ENCODE results near the gene CROCC2.

CROCC2 gene

DNA sequence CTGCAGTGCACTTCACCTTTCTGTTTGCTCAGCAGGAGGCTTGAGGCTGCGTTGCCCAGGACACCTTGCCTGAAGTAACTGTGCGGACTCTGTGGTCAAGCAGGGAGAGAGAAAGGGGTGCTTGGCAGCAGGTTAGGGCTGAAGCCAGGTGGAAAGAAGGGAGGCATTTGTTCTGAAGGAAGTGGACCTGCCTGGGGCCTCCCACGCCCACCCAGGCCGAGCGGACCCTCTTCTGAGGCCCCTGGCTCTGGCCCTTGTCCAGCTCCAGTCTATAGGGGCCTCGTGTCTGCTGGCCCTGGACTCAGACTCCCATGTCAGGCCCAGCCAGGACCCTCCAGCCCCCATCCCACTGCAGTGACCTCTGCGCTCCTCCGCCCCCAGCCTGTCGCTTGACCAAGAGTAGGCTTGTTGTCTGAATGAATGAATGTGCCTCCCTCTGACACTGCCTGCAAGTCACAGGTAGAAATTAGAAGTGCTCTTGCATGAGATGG lies 94.7 kb downstream of the CROCC2 start:
- no peak for DNase-seq (ENCODE audit: low read depth)

DNA sequence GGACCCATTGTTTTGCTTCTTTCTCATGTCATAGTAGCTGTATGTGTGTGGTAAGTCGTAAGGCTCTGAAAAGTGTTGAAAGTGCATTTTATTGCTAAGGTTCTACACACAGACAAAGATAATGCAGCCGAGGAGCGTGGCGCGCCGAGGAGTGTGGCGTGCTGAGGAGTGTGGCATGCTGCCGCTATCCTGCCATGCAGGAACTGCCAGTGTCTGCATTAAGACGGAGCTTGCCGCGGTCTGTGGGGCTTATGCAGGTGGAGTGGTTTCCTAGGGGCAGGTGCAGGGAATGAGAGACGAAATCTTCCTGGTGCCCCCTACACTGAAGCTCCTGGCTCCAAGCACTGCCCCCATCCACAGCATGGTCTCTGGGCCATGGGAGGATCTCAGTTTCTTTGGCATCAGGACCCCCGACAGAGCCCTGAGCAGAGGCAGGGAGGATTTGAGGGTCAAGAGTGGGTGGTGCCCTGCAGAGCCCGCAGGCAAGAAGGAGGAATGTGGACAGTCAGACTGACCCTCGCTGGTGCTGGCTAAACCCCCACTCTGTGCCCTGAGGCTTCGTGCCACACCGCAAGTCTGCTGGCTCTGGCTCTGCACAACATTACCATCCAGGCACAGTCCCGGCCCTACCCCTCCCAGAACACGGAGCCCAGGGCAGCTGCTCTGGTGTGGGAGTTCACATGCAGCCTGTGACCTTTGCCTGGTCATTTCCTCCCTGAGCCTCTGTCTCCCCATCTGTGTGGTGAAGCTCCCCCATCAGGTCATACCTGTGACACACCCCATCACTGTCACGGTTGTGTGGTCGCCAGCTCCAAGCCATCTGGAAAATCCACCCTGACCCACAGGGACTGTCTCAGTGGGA lies 95.5 kb downstream of the CROCC2 start:
- no peak for DNase-seq (ENCODE audit: low read depth)

GRCh38 chr2:241002275-241003046 lies 96.3 kb downstream of the CROCC2 start:
- no peak for DNase-seq (ENCODE audit: low read depth)

- no peak for DNase-seq (ENCODE audit: low read depth)
These were observed 96.9 kb downstream of the CROCC2 start for GRCh38 chr2:241003047-241003360.

- DNase-seq (ENCODE audit: low read depth), result no peak
These were observed 97.2 kb downstream of the CROCC2 start for GRCh38 chr2:241003369-241003768.

- DNase-seq (ENCODE audit: low read depth), result no peak
These were observed 97.9 kb downstream of the CROCC2 start for GRCh38 chr2:241003830-241004564.

GRCh38 chr2:241005569-241005968 lies 99.4 kb downstream of the CROCC2 start:
- no peak for DNase-seq (ENCODE audit: low read depth)

DNA sequence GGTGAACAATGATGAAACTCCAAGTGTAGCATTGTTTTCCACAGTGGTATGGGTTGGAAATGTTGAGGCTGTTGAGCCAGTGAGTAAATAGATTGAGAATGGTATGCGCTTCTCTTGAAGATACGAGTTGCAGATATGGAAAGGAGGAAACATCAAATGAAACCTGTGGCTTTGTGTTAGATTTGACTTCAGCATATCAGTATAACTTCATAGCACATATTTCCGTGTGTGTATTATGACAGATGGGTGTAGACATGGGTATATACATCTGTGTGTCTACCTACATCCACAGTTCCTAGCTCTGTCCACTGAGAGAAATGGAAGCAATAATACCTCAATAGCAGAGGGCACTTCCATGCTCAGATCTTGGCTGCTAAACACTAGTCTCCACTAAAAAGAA lies 100.3 kb downstream of the CROCC2 start:
- DNase-seq (ENCODE audit: low read depth), result no peak

DNA sequence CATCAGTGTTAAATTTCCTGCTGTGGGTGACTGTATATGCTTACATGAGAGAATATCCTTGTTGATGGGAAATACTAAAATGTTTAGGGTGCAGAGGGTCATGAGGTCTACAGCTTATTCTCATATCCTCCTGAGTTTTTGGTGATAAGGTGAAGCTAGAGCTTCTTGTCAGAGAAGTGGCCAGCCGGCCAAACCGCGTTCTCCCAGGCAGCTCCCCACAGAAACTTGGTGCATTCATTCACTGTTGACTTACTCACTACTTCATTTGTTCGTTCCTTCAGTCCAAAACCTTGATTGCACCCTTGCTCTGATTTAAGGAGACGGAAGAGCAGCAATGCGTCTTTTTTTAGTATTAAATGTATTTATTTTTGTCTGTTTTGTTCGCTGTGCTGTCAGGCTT lies 101.0 kb downstream of the CROCC2 start:
- DNase-seq (ENCODE audit: low read depth), result no peak

- DNase-seq (ENCODE audit: low read depth), result no peak
These were observed 102.0 kb downstream of the CROCC2 start for GRCh38 chr2:241007880-241008710.

- no peak for DNase-seq (ENCODE audit: low read depth)
These were observed 102.6 kb downstream of the CROCC2 start for GRCh38 chr2:241008711-241009121.

DNA sequence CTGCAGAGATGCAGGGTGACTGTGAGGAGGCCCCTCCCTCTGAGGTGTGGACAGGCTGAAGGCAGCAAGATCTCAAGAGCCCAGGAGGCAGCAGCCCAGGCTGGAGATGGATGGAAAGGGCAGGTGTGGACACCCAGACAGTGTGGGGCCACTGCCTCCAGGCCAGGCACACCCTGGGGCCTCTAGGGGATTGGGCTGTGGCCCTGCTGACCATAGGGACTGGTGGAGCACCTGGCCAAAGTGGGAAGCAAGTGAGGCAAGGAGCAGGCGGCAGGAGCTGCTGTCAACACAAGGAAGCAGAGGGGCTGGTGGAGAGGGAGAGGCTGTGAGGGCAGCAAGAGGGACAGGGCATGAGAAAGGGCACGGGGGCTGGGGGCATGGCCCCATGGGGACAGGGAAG lies 103.1 kb downstream of the CROCC2 start:
- no peak for DNase-seq (ENCODE audit: low read depth)

GRCh38 chr2:241009601-241010530 lies 103.7 kb downstream of the CROCC2 start:
- DNase-seq (ENCODE audit: low read depth), result no peak

DNA sequence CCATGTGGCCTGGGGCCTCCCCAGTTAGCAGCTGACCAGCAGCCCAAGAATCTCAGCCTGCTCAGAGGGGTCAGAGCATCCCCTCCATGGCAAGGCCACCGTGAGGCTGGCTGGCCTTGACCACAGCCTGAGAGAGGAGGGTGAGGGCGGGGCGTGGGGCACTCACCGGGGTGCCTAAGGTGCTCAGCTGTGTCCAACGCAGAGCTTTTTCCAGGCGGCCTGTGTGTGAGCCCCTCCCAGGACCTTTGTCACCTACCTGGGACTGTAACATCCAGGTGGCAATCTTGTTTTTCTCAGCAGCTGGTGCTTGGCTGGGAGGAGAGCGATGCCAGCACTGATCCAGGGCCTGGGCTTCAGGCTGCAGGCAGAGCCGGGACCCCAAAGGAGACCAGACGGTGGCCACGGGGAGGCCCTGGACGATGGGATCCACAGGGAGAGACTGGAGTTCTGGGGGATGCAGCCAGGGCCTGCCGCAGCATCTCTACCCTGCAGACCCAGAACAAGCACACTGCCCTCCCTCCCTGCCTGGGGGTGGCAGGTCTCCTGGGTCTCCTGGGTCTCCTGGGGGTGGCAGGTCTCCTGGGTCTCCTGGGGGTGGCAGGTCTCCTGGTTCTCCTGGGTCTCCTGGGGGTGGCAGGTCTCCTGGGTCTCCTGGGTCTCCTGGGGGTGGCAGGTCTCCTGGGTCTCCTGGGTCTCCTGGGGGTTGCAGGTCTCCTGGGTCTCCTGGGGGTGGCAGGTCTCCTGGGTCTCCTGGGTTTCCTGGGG lies 104.6 kb downstream of the CROCC2 start:
- DNase-seq (ENCODE audit: low read depth), result no peak

- no peak for DNase-seq (ENCODE audit: low read depth)
These were observed 105.1 kb downstream of the CROCC2 start for GRCh38 chr2:241011296-241011600.

DNA sequence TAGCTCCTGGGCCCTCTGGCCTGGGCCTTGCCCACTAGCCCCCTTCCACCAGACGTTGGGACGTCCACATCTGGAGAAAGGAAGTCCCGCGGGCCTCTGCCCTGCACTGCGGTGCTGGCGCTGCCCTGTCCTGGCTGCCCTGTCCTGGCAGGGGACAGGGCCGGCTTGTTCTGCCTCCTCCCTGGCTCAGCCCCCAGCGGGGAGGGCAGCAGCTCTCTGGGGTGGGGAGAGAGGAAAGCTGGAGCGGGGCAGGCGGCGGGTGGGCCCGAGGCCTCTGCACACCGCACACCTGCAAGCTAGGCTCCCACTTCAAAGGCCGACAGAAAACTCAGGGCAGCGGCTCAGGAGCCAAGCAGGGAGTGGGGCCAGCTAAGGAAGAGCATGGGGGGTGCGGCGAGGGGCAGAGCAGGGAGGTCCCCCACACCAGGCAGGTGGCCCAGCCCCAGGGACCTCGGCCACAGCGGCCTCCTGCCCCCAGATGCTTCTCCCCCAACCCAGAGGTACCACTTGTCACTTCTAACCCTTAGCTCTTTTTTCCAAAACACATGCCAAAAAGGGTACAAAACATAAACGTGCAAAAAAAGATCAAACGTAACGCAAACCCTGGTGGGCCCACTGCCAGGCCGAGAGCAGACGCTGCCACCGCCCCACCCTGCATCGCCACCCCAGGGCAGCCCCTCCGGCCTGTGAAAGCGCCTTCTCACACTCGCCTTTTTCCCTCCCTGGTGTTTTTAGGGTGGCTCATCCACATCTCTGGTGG lies 105.8 kb downstream of the CROCC2 start:
- no peak for DNase-seq (ENCODE audit: low read depth)

- DNase-seq (ENCODE audit: low read depth), result no peak
These were observed 108.1 kb downstream of the CROCC2 start for GRCh38 chr2:241014224-241014623.

GRCh38 chr2:241014764-241015163 lies 108.6 kb downstream of the CROCC2 start:
- DNase-seq (ENCODE audit: low read depth), result no peak

DNA sequence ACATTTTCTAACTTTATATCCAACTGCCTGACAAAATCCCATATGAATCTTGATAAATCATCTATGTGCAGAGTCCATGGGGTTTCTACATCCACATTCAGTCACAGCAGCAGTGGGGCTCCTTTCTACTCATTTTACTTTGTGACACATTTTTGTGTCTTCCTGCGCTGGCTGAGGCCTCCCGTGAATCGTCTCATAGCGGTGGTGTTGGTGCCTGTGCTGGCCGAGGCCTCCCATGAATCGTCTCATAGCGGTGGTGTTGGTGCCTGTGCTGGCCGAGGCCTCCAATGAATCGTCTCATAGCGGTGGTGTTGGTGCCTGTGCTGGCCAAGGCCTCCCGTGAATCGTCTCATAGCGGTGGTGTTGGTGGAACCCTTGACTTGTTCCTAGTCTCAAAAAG lies 109.3 kb downstream of the CROCC2 start:
- DNase-seq (ENCODE audit: low read depth), result no peak
